ENCODE data around the gene DAPK2. TPM values are rescaled to one million over a fixed set of nuclear protein-coding genes. Genes with fewer than 3 reads are reported as not detected.

Gene DAPK2
- total RNA-seq, 3 donors from 2014 or later: 32.0 to 82.0 (median 35.5) TPM

GRCh38 chr15:64026591-64026990, 19.7 kb downstream of the DAPK2 start:
- Histone ChIP-seq H3K36me3 (ENCODE audit: low read depth) (no peaks in the 10 kb centered on the region), H3K4me3 (no peak overlapping the region), H3K4me1 (ENCODE audit: low read depth) (peaks cover 34% of the 10 kb centered on the region), H3K9me3 (no peaks in the 10 kb centered on the region)
- DNase-seq (no peak), ATAC-seq (peak; percentile 15)
- no peak for TF ChIP-seq CTCF (IDR thresholded peaks at IDR 0.05)
- intact Hi-C loops (cut with DNase I, micrococcal nuclease): no loop called here

- DNase-seq: no peak
- intact Hi-C loops (cut with DNase I, micrococcal nuclease): no loop called here
- Histone ChIP-seq H3K4me1 (ENCODE audit: low read depth) (peaks cover 44% of the 10 kb centered on the region), H3K9me3 (no peaks in the 10 kb centered on the region), H3K36me3 (ENCODE audit: low read depth) (no peaks in the 10 kb centered on the region), H3K4me3 (no peak overlapping the region)
- no peak for TF ChIP-seq CTCF (IDR thresholded peaks at IDR 0.05)
- ATAC-seq: no peak
These were observed 21.9 kb downstream of the DAPK2 start for GRCh38 chr15:64024172-64025050.

GRCh38 chr15:64023220-64023619, 23.1 kb downstream of the DAPK2 start:
- no peaks in the 10 kb centered on the region for H3K9me3 ChIP-seq

GRCh38 chr15:64022571-64022970, 23.7 kb downstream of the DAPK2 start:
- DNase-seq (no peak), ATAC-seq (no peak)
- H3K36me3 ChIP-seq (ENCODE audit: low read depth): no peaks in the 10 kb centered on the region
- H3K4me1 ChIP-seq (ENCODE audit: low read depth): peaks cover 37% of the 10 kb centered on the region
- no peaks in the 10 kb centered on the region for H3K9me3 ChIP-seq
- no peak for TF ChIP-seq CTCF (IDR thresholded peaks at IDR 0.05)
- no peak overlapping the region for H3K4me3 ChIP-seq
- intact Hi-C loops (cut with DNase I, micrococcal nuclease): no loop called here

More at GRCh38 chr15:64023220-64023619, 23.1 kb downstream of the DAPK2 start:
- TF ChIP-seq CTCF (IDR thresholded peaks at IDR 0.05): no peak
- no peak overlapping the region for H3K4me3 ChIP-seq
- peak; percentile 75 to 87 (median 76) for DNase-seq
- H3K4me1 ChIP-seq (ENCODE audit: low read depth): peaks cover 41% of the 10 kb centered on the region
- H3K36me3 ChIP-seq (ENCODE audit: low read depth): no peaks in the 10 kb centered on the region
- peak; percentile 85 for ATAC-seq
- intact Hi-C loops (cut with DNase I, micrococcal nuclease): no loop called here

GRCh38 chr15:64019764-64020163, 26.5 kb downstream of the DAPK2 start:
- no peaks in the 10 kb centered on the region for H3K9me3 ChIP-seq
- intact Hi-C loops (cut with DNase I, micrococcal nuclease): no loop called here
- H3K4me3 ChIP-seq: no peak overlapping the region
- no peaks in the 10 kb centered on the region for H3K36me3 ChIP-seq (ENCODE audit: low read depth)
- ATAC-seq (peak; percentile 81), DNase-seq (peak in 2 of 3 donors; percentile 59 to 76)
- no peak for TF ChIP-seq CTCF (IDR thresholded peaks at IDR 0.05)
- peaks cover 23% of the 10 kb centered on the region for H3K4me1 ChIP-seq (ENCODE audit: low read depth)

Data from mucosa of descending colon (tissue), 3 donors.